Measurements from ENCODE around the gene NFATC4. TPM values are rescaled to one million over a fixed set of nuclear protein-coding genes. Genes with fewer than 3 reads are reported as not detected.
A peak's percentile ranks its signal among the peaks of the same experiment; 100 is the strongest.

NFATC4 gene
- total and polyA plus RNA-seq, 5 donors from 2014 or later, result not detected

- Mint-ChIP-seq H3K27me3 (peaks cover 50% of the 10 kb centered on the region), H3K36me3 (peaks cover 25% of the 10 kb centered on the region), H3K4me1 (peaks cover 0 to 33% (median 22%) of the 10 kb centered on the region in 4 donors), H3K9me3 (peaks cover 0 to 2% (median 0%) of the 10 kb centered on the region in 7 donors), H3K4me3 (peak overlapping the region; percentile 76 to 98 (median 96)), H3K27ac (no peak overlapping the region)
- ATAC-seq (ENCODE audit: low read depth in 2 of 2) (no peak), DNase-seq (no peak)
- Histone ChIP-seq H3K4me1 (ENCODE audit: control insufficient read depth, insufficient read depth, low read length, poor library complexity, severe bottlenecking) (peaks cover 18% of the 10 kb centered on the region), H3K27ac (ENCODE audit: insufficient read depth, low read length, poor library complexity, severe bottlenecking) (no peak overlapping the region), H3K27me3 (ENCODE audit: control insufficient read depth, insufficient read depth, low read length) (no peaks in the 10 kb centered on the region), H3K4me3 (ENCODE audit: low read depth, low read length) (no peak overlapping the region), H3K36me3 (ENCODE audit: control insufficient read depth, insufficient read depth, low read length) (peaks cover 18% of the 10 kb centered on the region), H3K9me3 (ENCODE audit: control insufficient read depth in 2 of 2, low read length in 2 of 2) (no peaks in the 10 kb centered on the region)
Measured at GRCh38 chr14:24340606-24341005, 27.4 kb upstream of the NFATC4 start.

GRCh38 chr14:24342889-24343288 lies 25.1 kb upstream of the NFATC4 start:
- Histone ChIP-seq H3K36me3 (ENCODE audit: control insufficient read depth, insufficient read depth, low read length) (peaks cover 4% of the 10 kb centered on the region), H3K9me3 (ENCODE audit: control insufficient read depth in 2 of 2, low read length in 2 of 2) (no peaks in the 10 kb centered on the region), H3K4me3 (ENCODE audit: low read depth, low read length) (no peak overlapping the region), H3K27ac (ENCODE audit: insufficient read depth, low read length, poor library complexity, severe bottlenecking) (no peak overlapping the region), H3K4me1 (ENCODE audit: control insufficient read depth, insufficient read depth, low read length, poor library complexity, severe bottlenecking) (peaks cover 18% of the 10 kb centered on the region), H3K27me3 (ENCODE audit: control insufficient read depth, insufficient read depth, low read length) (peaks cover 7% of the 10 kb centered on the region)
- peaks cover 53% of the 10 kb centered on the region for H3K27me3 Mint-ChIP-seq
- H3K4me1 Mint-ChIP-seq, result peaks cover 0 to 24% (median 15%) of the 10 kb centered on the region in 4 donors
- H3K9me3 Mint-ChIP-seq, result peaks cover 0 to 2% (median 0%) of the 10 kb centered on the region in 7 donors
- ATAC-seq (ENCODE audit: low read depth in 2 of 2) (no peak), DNase-seq (no peak)
- no peak overlapping the region for H3K4me3 Mint-ChIP-seq
- peaks cover 7% of the 10 kb centered on the region for H3K36me3 Mint-ChIP-seq
- H3K27ac Mint-ChIP-seq, result no peak overlapping the region

- H3K36me3 ChIP-seq (ENCODE audit: control insufficient read depth, insufficient read depth, low read length), result no peaks in the 10 kb centered on the region
- no peaks in the 10 kb centered on the region for H3K9me3 ChIP-seq (ENCODE audit: control insufficient read depth in 2 of 2, low read length in 2 of 2)
- Mint-ChIP-seq H3K27me3 (peaks cover 53% of the 10 kb centered on the region), H3K9me3 (peaks cover 0 to 2% (median 0%) of the 10 kb centered on the region in 7 donors), H3K36me3 (no peaks in the 10 kb centered on the region), H3K4me3 (no peak overlapping the region), H3K27ac (no peak overlapping the region), H3K4me1 (peaks cover 0 to 13% (median 7%) of the 10 kb centered on the region in 4 donors)
- H3K4me1 ChIP-seq (ENCODE audit: control insufficient read depth, insufficient read depth, low read length, poor library complexity, severe bottlenecking), result peaks cover 11% of the 10 kb centered on the region
- no peak overlapping the region for H3K27ac ChIP-seq (ENCODE audit: insufficient read depth, low read length, poor library complexity, severe bottlenecking)
- peaks cover 7% of the 10 kb centered on the region for H3K27me3 ChIP-seq (ENCODE audit: control insufficient read depth, insufficient read depth, low read length)
- no peak for DNase-seq
- no peak for ATAC-seq (ENCODE audit: low read depth in 2 of 2)
- H3K4me3 ChIP-seq (ENCODE audit: low read depth, low read length), result no peak overlapping the region
Measured at GRCh38 chr14:24343795-24344660, 24.0 kb upstream of the NFATC4 start.

- no peak overlapping the region for H3K27ac ChIP-seq (ENCODE audit: insufficient read depth, low read length, poor library complexity, severe bottlenecking)
- DNase-seq (no peak), ATAC-seq (ENCODE audit: low read depth in 2 of 2) (no peak)
- Mint-ChIP-seq H3K4me3 (no peak overlapping the region), H3K27ac (no peak overlapping the region), H3K27me3 (peaks cover 62% of the 10 kb centered on the region), H3K9me3 (peaks cover 0 to 2% (median 0%) of the 10 kb centered on the region in 7 donors), H3K4me1 (no peaks in the 10 kb centered on the region), H3K36me3 (peaks cover 4% of the 10 kb centered on the region)
- H3K27me3 ChIP-seq (ENCODE audit: control insufficient read depth, insufficient read depth, low read length), result peaks cover 25% of the 10 kb centered on the region
- H3K36me3 ChIP-seq (ENCODE audit: control insufficient read depth, insufficient read depth, low read length), result no peaks in the 10 kb centered on the region
- H3K4me1 ChIP-seq (ENCODE audit: control insufficient read depth, insufficient read depth, low read length, poor library complexity, severe bottlenecking), result no peaks in the 10 kb centered on the region
- H3K4me3 ChIP-seq (ENCODE audit: low read depth, low read length), result no peak overlapping the region
- no peaks in the 10 kb centered on the region for H3K9me3 ChIP-seq (ENCODE audit: control insufficient read depth in 2 of 2, low read length in 2 of 2)
Measured at GRCh38 chr14:24347134-24347533, 20.9 kb upstream of the NFATC4 start.

GRCh38 chr14:24348186-24348585 lies 19.8 kb upstream of the NFATC4 start:
- no peak overlapping the region for H3K27ac ChIP-seq (ENCODE audit: insufficient read depth, low read length, poor library complexity, severe bottlenecking)
- ATAC-seq (ENCODE audit: low read depth in 2 of 2) (no peak), DNase-seq (no peak)
- no peak overlapping the region for H3K4me3 ChIP-seq (ENCODE audit: low read depth, low read length)
- H3K4me1 Mint-ChIP-seq, result peaks cover 0 to 3% (median 0%) of the 10 kb centered on the region in 4 donors
- H3K9me3 ChIP-seq (ENCODE audit: control insufficient read depth in 2 of 2, low read length in 2 of 2), result no peaks in the 10 kb centered on the region
- peaks cover 60% of the 10 kb centered on the region for H3K27me3 Mint-ChIP-seq
- peaks cover 25% of the 10 kb centered on the region for H3K27me3 ChIP-seq (ENCODE audit: control insufficient read depth, insufficient read depth, low read length)
- no peak overlapping the region for H3K27ac Mint-ChIP-seq
- no peaks in the 10 kb centered on the region for H3K4me1 ChIP-seq (ENCODE audit: control insufficient read depth, insufficient read depth, low read length, poor library complexity, severe bottlenecking)
- H3K9me3 Mint-ChIP-seq, result no peaks in the 10 kb centered on the region
- H3K36me3 ChIP-seq (ENCODE audit: control insufficient read depth, insufficient read depth, low read length), result no peaks in the 10 kb centered on the region
- H3K4me3 Mint-ChIP-seq, result no peak overlapping the region
- peaks cover 4% of the 10 kb centered on the region for H3K36me3 Mint-ChIP-seq

- H3K27me3 Mint-ChIP-seq, result peaks cover 54% of the 10 kb centered on the region
- H3K36me3 Mint-ChIP-seq, result peaks cover 4% of the 10 kb centered on the region
- no peak overlapping the region for H3K4me3 ChIP-seq (ENCODE audit: low read depth, low read length)
- no peak overlapping the region for H3K27ac Mint-ChIP-seq
- DNase-seq, result no peak
- H3K4me1 ChIP-seq (ENCODE audit: control insufficient read depth, insufficient read depth, low read length, poor library complexity, severe bottlenecking), result no peaks in the 10 kb centered on the region
- H3K4me3 Mint-ChIP-seq, result no peak overlapping the region
- H3K9me3 ChIP-seq (ENCODE audit: control insufficient read depth in 2 of 2, low read length in 2 of 2), result no peaks in the 10 kb centered on the region
- H3K27me3 ChIP-seq (ENCODE audit: control insufficient read depth, insufficient read depth, low read length), result peaks cover 25% of the 10 kb centered on the region
- no peaks in the 10 kb centered on the region for H3K9me3 Mint-ChIP-seq
- H3K27ac ChIP-seq (ENCODE audit: insufficient read depth, low read length, poor library complexity, severe bottlenecking), result no peak overlapping the region
- H3K36me3 ChIP-seq (ENCODE audit: control insufficient read depth, insufficient read depth, low read length), result no peaks in the 10 kb centered on the region
- H3K4me1 Mint-ChIP-seq, result peaks cover 0 to 3% (median 0%) of the 10 kb centered on the region in 4 donors
- ATAC-seq (ENCODE audit: low read depth in 2 of 2), result no peak
Measured at GRCh38 chr14:24349742-24350141, 18.2 kb upstream of the NFATC4 start.

GRCh38 chr14:24351517-24351916 lies 16.5 kb upstream of the NFATC4 start:
- DNase-seq (no peak), ATAC-seq (ENCODE audit: low read depth in 2 of 2) (no peak)
- Mint-ChIP-seq H3K9me3 (no peaks in the 10 kb centered on the region), H3K27me3 (peaks cover 40% of the 10 kb centered on the region), H3K4me1 (peaks cover 0 to 3% (median 0%) of the 10 kb centered on the region in 4 donors), H3K4me3 (no peak overlapping the region), H3K36me3 (peaks cover 4% of the 10 kb centered on the region), H3K27ac (no peak overlapping the region)
- H3K27ac ChIP-seq (ENCODE audit: insufficient read depth, low read length, poor library complexity, severe bottlenecking), result no peak overlapping the region
- H3K27me3 ChIP-seq (ENCODE audit: control insufficient read depth, insufficient read depth, low read length), result peaks cover 27% of the 10 kb centered on the region
- H3K36me3 ChIP-seq (ENCODE audit: control insufficient read depth, insufficient read depth, low read length), result no peaks in the 10 kb centered on the region
- H3K4me3 ChIP-seq (ENCODE audit: low read depth, low read length), result no peak overlapping the region
- no peaks in the 10 kb centered on the region for H3K4me1 ChIP-seq (ENCODE audit: control insufficient read depth, insufficient read depth, low read length, poor library complexity, severe bottlenecking)
- H3K9me3 ChIP-seq (ENCODE audit: control insufficient read depth in 2 of 2, low read length in 2 of 2), result no peaks in the 10 kb centered on the region
